ENCODE measurements around the gene TNFRSF4.

TNFRSF4 gene

DNA sequence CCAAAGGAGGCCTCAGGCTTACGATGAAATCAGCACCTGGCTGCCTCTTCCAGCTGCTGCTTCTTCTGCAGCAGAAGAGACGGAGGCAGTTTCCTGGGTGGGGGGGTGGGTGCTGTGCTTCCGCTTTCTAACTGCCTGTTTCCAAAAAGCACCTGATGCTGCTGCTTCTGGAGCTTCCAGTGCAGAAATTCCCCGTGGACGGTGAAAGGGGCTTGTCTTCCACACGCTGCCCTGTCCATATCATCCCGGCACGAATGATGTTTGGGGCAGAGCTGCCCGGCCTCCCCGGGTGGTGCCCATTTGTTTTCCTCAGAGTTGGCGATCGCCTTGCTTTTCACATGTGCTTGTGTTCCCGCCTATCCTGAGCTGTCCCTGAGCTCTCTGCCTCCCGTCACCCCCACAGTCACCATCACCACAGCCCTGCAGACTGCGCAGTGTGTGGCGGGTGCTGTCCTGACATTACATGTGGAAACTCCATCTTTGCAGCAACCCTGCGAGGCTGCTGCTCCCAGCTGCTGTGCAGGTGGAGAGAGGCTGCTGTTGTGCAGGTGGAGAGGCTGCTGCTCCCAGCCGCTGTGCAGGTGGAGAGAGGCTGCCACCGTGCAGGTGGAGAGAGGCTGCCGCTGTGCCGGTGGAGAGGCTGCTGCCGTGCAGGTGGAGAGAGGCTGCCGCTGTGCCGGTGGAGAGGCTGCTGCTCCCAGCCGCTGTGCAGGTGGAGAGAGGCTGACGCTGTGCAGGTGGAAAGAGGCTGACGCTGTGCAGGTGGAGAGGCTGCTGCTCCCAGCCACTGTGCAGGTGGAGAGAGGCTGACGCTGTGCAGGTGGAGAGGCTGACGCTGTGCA lies 38.5 kb downstream of the TNFRSF4 start:
- TF ChIP-seq CTCF (conservative IDR thresholded peaks at IDR 0.05), result no peak
- TF ChIP-seq ZFX (IDR thresholded peaks at IDR 0.05), result no peak
- no peak overlapping the region for H3K27ac ChIP-seq

DNA sequence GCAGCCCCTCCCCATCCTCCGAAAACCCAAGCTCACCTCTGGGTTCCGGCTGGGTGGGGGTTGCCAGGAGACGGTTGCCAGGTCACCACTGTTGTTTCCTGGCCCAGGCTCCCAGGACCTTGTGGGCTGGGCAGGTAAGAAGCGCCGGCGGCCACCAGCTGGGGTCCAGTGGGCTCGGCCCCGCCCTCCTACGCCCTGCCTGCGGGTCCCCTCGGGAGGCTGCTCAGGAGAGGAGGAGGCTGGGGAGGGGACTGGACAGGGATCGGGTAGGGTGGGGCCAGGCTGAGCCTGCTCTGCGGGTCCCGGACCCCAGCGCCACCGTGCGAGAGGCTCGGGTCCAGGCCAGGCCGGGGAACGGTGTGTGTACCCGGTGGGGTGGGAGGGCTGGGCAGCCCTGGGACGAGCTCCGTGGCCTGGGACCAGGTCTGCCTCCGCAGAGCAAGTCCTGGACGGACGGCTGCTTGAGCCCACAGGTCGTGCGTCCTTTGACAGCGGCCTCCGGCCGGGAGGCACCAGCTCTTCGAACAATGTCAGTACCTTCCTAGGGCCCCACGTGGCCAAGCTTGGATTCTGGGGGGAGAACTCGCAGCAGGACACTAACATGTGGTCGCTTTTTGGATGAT lies 40.0 kb downstream of the TNFRSF4 start, which contains the start of gene TTLL10:
Gene TTLL10, plus strand, starts transcription at position 88 of the 623 bp plus-strand sequence. CDS start 5,336 bp downstream, outside the sequence.
- H3K27ac ChIP-seq, result no peak within 1 kb of the TSS
- no peak for TF ChIP-seq ZFX (IDR thresholded peaks at IDR 0.05)

GRCh38 chr1:1173061-1173792 lies 40.7 kb downstream of the TNFRSF4 start:
- TF ChIP-seq CTCF (conservative IDR thresholded peaks at IDR 0.05) (no peak), ZFX (IDR thresholded peaks at IDR 0.05) (no peak)
- H3K27ac ChIP-seq, result no peak overlapping the region

GRCh38 chr1:1171546-1172340 lies 42.2 kb downstream of the TNFRSF4 start:
- no peak overlapping the region for H3K27ac ChIP-seq
- TF ChIP-seq CTCF (conservative IDR thresholded peaks at IDR 0.05), result no peak
- no peak for TF ChIP-seq ZFX (IDR thresholded peaks at IDR 0.05)

DNA sequence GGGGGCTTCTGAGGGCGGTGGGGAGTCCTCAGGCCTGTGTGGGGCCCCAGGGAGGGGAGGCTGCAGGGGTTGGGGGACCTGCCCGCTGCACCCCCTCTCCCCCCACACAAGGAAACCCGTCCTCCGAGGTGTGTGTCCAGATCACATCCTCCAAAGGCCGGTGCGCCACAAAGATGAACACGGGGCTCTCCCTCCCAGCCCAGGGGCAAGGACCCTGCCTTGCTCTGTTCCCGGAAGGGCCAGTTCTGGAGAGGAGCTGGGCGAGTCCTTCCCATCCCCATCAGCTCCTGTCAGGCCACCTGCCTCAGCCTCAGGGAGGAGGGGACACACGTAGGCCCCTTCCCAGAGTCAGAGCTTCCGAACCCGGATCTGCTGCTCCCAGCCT lies 42.8 kb downstream of the TNFRSF4 start:
- TF ChIP-seq CTCF (conservative IDR thresholded peaks at IDR 0.05) (no peak), ZFX (IDR thresholded peaks at IDR 0.05) (no peak)

GRCh38 chr1:1170215-1171091 lies 43.5 kb downstream of the TNFRSF4 start:
- TF ChIP-seq CTCF (conservative IDR thresholded peaks at IDR 0.05), result no peak
- no peak for TF ChIP-seq ZFX (IDR thresholded peaks at IDR 0.05)
- no peak overlapping the region for H3K27ac ChIP-seq

More for the DNA sequence above, 42.8 kb downstream of the TNFRSF4 start:
- no peak overlapping the region for H3K27ac ChIP-seq
